Upper lobe of left lung (tissue), 6 donors: Measurements from ENCODE around the gene OTOP1. TPM values are rescaled to one million over a fixed set of nuclear protein-coding genes. Genes with fewer than 3 reads are reported as not detected.
A peak's percentile ranks its signal among the peaks of the same experiment; 100 is the strongest.
"Not testable (repeated sequence)": the region's sequence is repeated elsewhere in the genome, so short reads cannot be mapped to it uniquely, and the experiment has no call there.

Source experiments
- ATAC-seq, 2 donors: fragments of 200-7000 bp; cut with Tn5 transposase; one replicate each; pipeline ENCODE4 v1.9.1; 2022; ENCODE audit warnings: mild to moderate bottlenecking in 2 of 2, moderate library complexity in 2 of 2; ENCODE audit not compliant: low FRiP score in 2 of 2
- DNase-seq, 2 donors: peaks; one replicate each; pipeline ENCODE4 v3.0.0-alpha.2; 2019 to 2020
- H3K27ac ChIP-seq, 4 donors: fragments of 200-600 bp; sonication (generic); one replicate each; pipeline ENCODE4 v1.5.1; 2016 to 2019
- H3K27me3 ChIP-seq, 4 donors: fragments of 200-600 bp; sonication (generic); one replicate each; pipeline ENCODE4 v1.5.1; 2017 to 2019
- H3K36me3 ChIP-seq, 4 donors: fragments of 200-600 bp; sonication (generic); one replicate each; pipeline ENCODE4 v1.5.1; 2016 to 2019
- H3K4me1 ChIP-seq, 4 donors: fragments of 200-600 bp; sonication (generic); one replicate each; pipeline ENCODE4 v1.5.1; 2018 to 2019
- H3K4me3 ChIP-seq, 4 donors: fragments of 200-600 bp; sonication (generic); one replicate each; pipeline ENCODE4 v1.5.1; 2017 to 2019; ENCODE audit warnings: mild to moderate bottlenecking in 2 of 4, moderate library complexity in 1 of 4
- H3K9me3 ChIP-seq, 4 donors: fragments of 200-600 bp; sonication (generic); one replicate each; pipeline ENCODE4 v1.5.1; 2018 to 2019
- CTCF ChIP-seq, 6 experiments: fragments of 450-650 bp in 4 of 6; fragments of 200-600 bp in 2 of 6; sonication (generic) in 2 of 6; IDR thresholded peaks; one replicate each; pipeline ENCODE4 v1.5.1; 2016 to 2019; ENCODE audit warnings: antibody characterized with exemption in 6 of 6
- EP300 ChIP-seq, 4 donors: sonication (generic); formaldehyde crosslinking; IDR thresholded peaks; one replicate each; pipeline ENCODE4 v1.5.1; 2017; ENCODE audit warnings: antibody characterized with exemption in 4 of 4, control low read depth in 2 of 4
- POLR2A ChIP-seq, 4 donors: fragments of 450-650 bp; IDR thresholded peaks; one replicate each; pipeline ENCODE4 v1.5.1; 2016 to 2017; ENCODE audit warnings: antibody characterized with exemption in 4 of 4, mild to moderate bottlenecking in 2 of 4
- POLR2AphosphoS5 ChIP-seq, 2 donors: sonication (generic); formaldehyde crosslinking; IDR thresholded peaks; one replicate each; pipeline ENCODE4 v1.5.1; 2017; ENCODE audit warnings: antibody characterized with exemption in 2 of 2
- WGBS, 2 donors: methylation state at CpG; one replicate each; pipeline ENCODE4 v1.1.5; 2017 to 2018; 5-methylcytosine and 5-hydroxymethylcytosine counted together
- total RNA-seq, 6 donors: library from RNA; depleted of rRNA in 4 of 6; stranded (reverse); fragments of >200 nt in 4 of 6; gene quantifications; one replicate each; pipeline versions ENCODE4 v1.1.0 to v1.2.1, GENCODE V29; 2016 to 2021
- donor health status: DM: no; HTN: no; CAD: no; lungs with moderate emphysema.
- donor health status: DM: no; HTN: yes; CAD: no; lungs with severe emphysema.

Gene OTOP1
- total RNA-seq, 6 donors from 2014 or later, result not detected

GRCh38 chr4:4248029-4248884, 21.5 kb upstream of the OTOP1 start, which contains the start of gene TMEM128:
TSS of gene TMEM128 (minus strand) at chr4:4248223. CDS start at chr4:4248202, 21 bp downstream.
- H3K4me1 ChIP-seq, result peaks cover 17 to 30% (median 18%) of the 10 kb centered on the region in 4 donors
- peak within 1 kb of the TSS; percentile 59 to 91 (median 70) for H3K4me3 ChIP-seq
- peak in 4 of 6 experiments; percentile 4 to 66 (median 54) for TF ChIP-seq CTCF (IDR thresholded peaks at IDR 0.05)
- no peak for TF ChIP-seq EP300 (IDR thresholded peaks at IDR 0.05)
- peak; percentile 90 to 92 for TF ChIP-seq POLR2AphosphoS5 (IDR thresholded peaks at IDR 0.05)
- peak; percentile 16 to 87 (median 68) for TF ChIP-seq POLR2A (IDR thresholded peaks at IDR 0.05)
- H3K27ac ChIP-seq, result peak within 1 kb of the TSS; percentile 88 to 97 (median 94)
- no peaks in the 10 kb centered on the region for H3K27me3 ChIP-seq
- DNase-seq (peak; percentile 91 to 93), ATAC-seq (peak; percentile 94 to 98)
- H3K9me3 ChIP-seq, result no peaks in the 10 kb centered on the region
- H3K36me3 ChIP-seq, result peaks cover 6 to 24% (median 16%) of the 10 kb centered on the region in 4 donors
- 1 to 3% methylated on average over 40 to 62 of the region's 62 CpGs for WGBS, 2 donors

GRCh38 chr4:4247696-4248028, 20.9 kb upstream of the OTOP1 start:
- no peaks in the 10 kb centered on the region for H3K27me3 ChIP-seq
- peak overlapping the region; percentile 59 to 91 (median 70) for H3K4me3 ChIP-seq
- peak overlapping the region; percentile 88 to 97 (median 94) for H3K27ac ChIP-seq
- DNase-seq (no peak), ATAC-seq (peak in 1 of 2 donors; percentile 3)
- WGBS, 2 donors, result 2% methylated on average over 12 of the region's 12 CpGs
- TF ChIP-seq POLR2AphosphoS5 (IDR thresholded peaks at IDR 0.05), result no peak
- TF ChIP-seq EP300 (IDR thresholded peaks at IDR 0.05), result no peak
- no peak for TF ChIP-seq CTCF (IDR thresholded peaks at IDR 0.05)
- TF ChIP-seq POLR2A (IDR thresholded peaks at IDR 0.05), result no peak
- peaks cover 15 to 26% (median 17%) of the 10 kb centered on the region in 4 donors for H3K4me1 ChIP-seq
- peaks cover 6 to 27% (median 17%) of the 10 kb centered on the region in 4 donors for H3K36me3 ChIP-seq
- H3K9me3 ChIP-seq, result no peaks in the 10 kb centered on the region

- Histone ChIP-seq H3K4me3 (no peak overlapping the region), H3K27me3 (no peaks in the 10 kb centered on the region), H3K9me3 (no peaks in the 10 kb centered on the region), H3K27ac (no peak overlapping the region), H3K36me3 (peaks cover 19 to 49% (median 32%) of the 10 kb centered on the region in 4 donors), H3K4me1 (peaks cover 14 to 25% (median 17%) of the 10 kb centered on the region in 4 donors)
- no peak for DNase-seq
- 93 to 100% methylated on average over 1 of the region's 1 CpG for whole genome bisulfite sequencing, 2 donors
- TF ChIP-seq POLR2AphosphoS5 (IDR thresholded peaks at IDR 0.05) (no peak), EP300 (IDR thresholded peaks at IDR 0.05) (no peak), POLR2A (IDR thresholded peaks at IDR 0.05) (no peak), CTCF (IDR thresholded peaks at IDR 0.05) (no peak)
- no peak for ATAC-seq
Observed at GRCh38 chr4:4245172-4245571, 18.4 kb upstream of the OTOP1 start.

GRCh38 chr4:4239551-4239950, 12.8 kb upstream of the OTOP1 start:
- H3K27me3 ChIP-seq, H3K4me3 ChIP-seq, H3K4me1 ChIP-seq, H3K27ac ChIP-seq, ATAC-seq, DNase-seq, H3K9me3 ChIP-seq: not testable (repeated sequence)
- WGBS, 2 donors, result 89 to 96% methylated on average over 3 of the region's 3 CpGs
- H3K36me3 ChIP-seq, result peaks cover 23 to 77% (median 46%) of the 10 kb centered on the region in 4 donors

GRCh38 chr4:4233610-4234009, 6.9 kb upstream of the OTOP1 start:
- Histone ChIP-seq H3K27ac (no peak overlapping the region), H3K9me3 (peaks cover 0 to 7% (median 3%) of the 10 kb centered on the region in 4 donors), H3K27me3 (no peaks in the 10 kb centered on the region), H3K36me3 (peaks cover 0 to 28% (median 10%) of the 10 kb centered on the region in 4 donors), H3K4me3 (no peak overlapping the region), H3K4me1 (no peaks in the 10 kb centered on the region)
- DNase-seq, result no peak
- 95 to 100% methylated on average over 2 of the region's 2 CpGs for whole genome bisulfite sequencing, 2 donors
- ATAC-seq, result no peak
- no peak for TF ChIP-seq POLR2A (IDR thresholded peaks at IDR 0.05)
- no peak for TF ChIP-seq EP300 (IDR thresholded peaks at IDR 0.05)
- no peak for TF ChIP-seq POLR2AphosphoS5 (IDR thresholded peaks at IDR 0.05)
- no peak for TF ChIP-seq CTCF (IDR thresholded peaks at IDR 0.05)
